Loucy (cell line): ENCODE data around the gene SDK1.

Experiments used
- H2AFZ ChIP-seq: fragments of 200-600 bp; sonication (generic); 2 replicates; pipeline ENCODE4 v1.6.0; 2016; ENCODE audit warnings: antibody characterized with exemption, mild to moderate bottlenecking, low read length, moderate library complexity
- H3F3A ChIP-seq: fragments of 200-600 bp; 2 replicates; pipeline ENCODE4 v1.6.0; 2016; ENCODE audit warnings: antibody characterized with exemption, low read depth, mild to moderate bottlenecking
- H3K27me3 ChIP-seq: fragments of 200-600 bp; sonication (generic); 2 replicates; pipeline ENCODE4 v1.6.1; 2014; ENCODE audit warnings: low read length, mild to moderate bottlenecking; ENCODE audit not compliant: insufficient read depth, poor library complexity, severe bottlenecking
- H3K36me3 ChIP-seq: fragments of 200-600 bp; sonication (generic); 2 replicates; pipeline ENCODE4 v1.6.1; 2016; ENCODE audit warnings: low read length; ENCODE audit not compliant: insufficient read depth
- H3K4me1 ChIP-seq: fragments of 200-600 bp; sonication (generic); 2 replicates; pipeline ENCODE4 v1.5.1; 2014; ENCODE audit warnings: low read length, mild to moderate bottlenecking; ENCODE audit not compliant: insufficient read depth, poor library complexity, severe bottlenecking
- H3K4me2 ChIP-seq: fragments of 200-600 bp; sonication (generic); 2 replicates; pipeline ENCODE4 v1.6.0; 2014; ENCODE audit warnings: antibody characterized with exemption, low read length, low read depth, mild to moderate bottlenecking; ENCODE audit not compliant: poor library complexity, severe bottlenecking
- H3K4me3 ChIP-seq: fragments of 200-600 bp; sonication (generic); 2 replicates; pipeline ENCODE4 v1.5.1; 2014; ENCODE audit warnings: low read length, mild to moderate bottlenecking, mixed read lengths; ENCODE audit not compliant: poor library complexity, severe bottlenecking
- H3K79me2 ChIP-seq: fragments of 200-600 bp; sonication (generic); 2 replicates; pipeline ENCODE4 v1.6.1; 2014; ENCODE audit warnings: low read length; ENCODE audit not compliant: insufficient read depth
- H3K9ac ChIP-seq: fragments of 200-600 bp; sonication (generic); 2 replicates; pipeline ENCODE4 v1.6.0; 2014; ENCODE audit warnings: mild to moderate bottlenecking, low read depth, low read length, moderate library complexity; ENCODE audit not compliant: poor library complexity, severe bottlenecking
- H3K9me2 ChIP-seq: fragments of 200-600 bp; sonication (generic); replicated peaks from 2 replicates; pipeline ENCODE4 v1.6.1; 2016; ENCODE audit warnings: low read depth, low read length, mixed read lengths
- H3K9me3 ChIP-seq: fragments of 200-600 bp; sonication (generic); 2 replicates; pipeline ENCODE4 v1.6.1; 2014; ENCODE audit warnings: mild to moderate bottlenecking, antibody characterized with exemption, low read length, low read depth; ENCODE audit not compliant: insufficient read depth
- H4K20me1 ChIP-seq: fragments of 200-600 bp; sonication (generic); 2 replicates; pipeline ENCODE4 v1.6.0; 2014; ENCODE audit warnings: antibody characterized with exemption, low read length, mild to moderate bottlenecking; ENCODE audit not compliant: insufficient read depth, poor library complexity, severe bottlenecking
- EZH2phosphoT487 ChIP-seq: fragments of 200-600 bp; IDR thresholded peaks from 2 replicates; pipeline ENCODE4 v1.6.1; 2018; ENCODE audit warnings: antibody characterized with exemption, mild to moderate bottlenecking, moderate library complexity, borderline replicate concordance
- TF ChIP-seq, protein P1 (sequence below): fragments of 200-600 bp; sonication (generic); conservative IDR thresholded peaks from 2 replicates; pipeline ENCODE4 v1.5.1; 2014; ENCODE audit warnings: mild to moderate bottlenecking, antibody characterized with exemption, low read length

Gene SDK1

DNA sequence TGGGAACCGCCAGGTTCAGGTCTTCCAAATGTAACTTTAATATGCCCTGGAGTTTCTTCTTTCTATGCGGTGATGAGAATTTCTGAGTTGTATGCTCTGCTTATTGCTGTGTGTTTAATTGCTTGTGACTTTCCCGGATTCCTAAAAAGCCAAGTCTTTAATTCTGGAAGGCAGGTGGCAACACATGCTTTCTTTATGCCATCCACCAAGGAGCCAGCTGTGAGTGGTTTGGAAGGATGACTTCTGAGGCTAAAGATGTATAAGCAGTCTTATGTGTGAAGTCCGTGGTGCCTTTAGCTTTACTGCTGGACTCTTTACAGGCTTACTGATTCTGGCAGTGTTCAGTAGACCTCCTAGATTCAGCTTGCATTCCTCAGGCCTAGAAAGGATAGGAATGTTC, 3.1 kb downstream of the SDK1 start:
- Histone ChIP-seq H3K4me1 (no peaks in the 10 kb centered on the region), H3K27me3 (no peaks in the 10 kb centered on the region), H3K4me2 (no peak overlapping the region)

DNA sequence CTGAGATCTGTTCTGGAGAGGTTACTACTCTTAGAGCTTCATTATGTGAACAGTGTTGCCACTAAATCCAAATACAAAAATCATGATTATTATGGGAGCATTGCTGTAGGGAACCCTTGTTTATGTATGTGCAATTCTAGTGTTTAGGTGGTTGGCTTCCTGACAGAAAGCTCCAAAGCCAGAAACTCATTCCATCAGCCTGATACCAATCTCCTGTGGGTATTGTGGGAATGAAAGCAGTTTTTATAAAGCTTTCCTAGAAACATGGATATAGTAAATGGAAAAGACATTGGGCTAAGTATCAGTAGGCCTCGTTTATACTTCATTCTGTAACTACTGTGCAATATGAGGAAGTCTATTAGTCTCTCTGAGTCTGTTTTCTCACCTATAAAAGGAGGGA, 6.4 kb downstream of the SDK1 start:
- H3K79me2 ChIP-seq, result no peaks in the 10 kb centered on the region
- no peaks in the 10 kb centered on the region for H3K9me2 ChIP-seq
- no peaks in the 10 kb centered on the region for H3K36me3 ChIP-seq
- no peak for TF ChIP-seq EZH2phosphoT487
- TF ChIP-seq, protein P1, sequence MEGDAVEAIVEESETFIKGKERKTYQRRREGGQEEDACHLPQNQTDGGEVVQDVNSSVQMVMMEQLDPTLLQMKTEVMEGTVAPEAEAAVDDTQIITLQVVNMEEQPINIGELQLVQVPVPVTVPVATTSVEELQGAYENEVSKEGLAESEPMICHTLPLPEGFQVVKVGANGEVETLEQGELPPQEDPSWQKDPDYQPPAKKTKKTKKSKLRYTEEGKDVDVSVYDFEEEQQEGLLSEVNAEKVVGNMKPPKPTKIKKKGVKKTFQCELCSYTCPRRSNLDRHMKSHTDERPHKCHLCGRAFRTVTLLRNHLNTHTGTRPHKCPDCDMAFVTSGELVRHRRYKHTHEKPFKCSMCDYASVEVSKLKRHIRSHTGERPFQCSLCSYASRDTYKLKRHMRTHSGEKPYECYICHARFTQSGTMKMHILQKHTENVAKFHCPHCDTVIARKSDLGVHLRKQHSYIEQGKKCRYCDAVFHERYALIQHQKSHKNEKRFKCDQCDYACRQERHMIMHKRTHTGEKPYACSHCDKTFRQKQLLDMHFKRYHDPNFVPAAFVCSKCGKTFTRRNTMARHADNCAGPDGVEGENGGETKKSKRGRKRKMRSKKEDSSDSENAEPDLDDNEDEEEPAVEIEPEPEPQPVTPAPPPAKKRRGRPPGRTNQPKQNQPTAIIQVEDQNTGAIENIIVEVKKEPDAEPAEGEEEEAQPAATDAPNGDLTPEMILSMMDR, result no peak
- no peaks in the 10 kb centered on the region for H3K9me3 ChIP-seq
- no peak overlapping the region for H3K4me3 ChIP-seq
- no peaks in the 10 kb centered on the region for H3K27me3 ChIP-seq
- H3K4me2 ChIP-seq, result no peak overlapping the region
- no peak overlapping the region for H2AFZ ChIP-seq
- no peaks in the 10 kb centered on the region for H3K4me1 ChIP-seq
- no peaks in the 10 kb centered on the region for H3F3A ChIP-seq
- H3K9ac ChIP-seq, result no peak overlapping the region
- H4K20me1 ChIP-seq, result no peaks in the 10 kb centered on the region

More for the DNA sequence above, 3.1 kb downstream of the SDK1 start:
- no peaks in the 10 kb centered on the region for H3K9me3 ChIP-seq
- H3F3A ChIP-seq, result no peaks in the 10 kb centered on the region
- no peaks in the 10 kb centered on the region for H3K79me2 ChIP-seq
- TF ChIP-seq, protein P1, result no peak
- no peak for TF ChIP-seq EZH2phosphoT487
- no peak overlapping the region for H2AFZ ChIP-seq
- H3K4me3 ChIP-seq, result no peak overlapping the region
- no peak overlapping the region for H3K9ac ChIP-seq
- H3K36me3 ChIP-seq, result no peaks in the 10 kb centered on the region
- no peaks in the 10 kb centered on the region for H4K20me1 ChIP-seq
- H3K9me2 ChIP-seq, result no peaks in the 10 kb centered on the region

DNA sequence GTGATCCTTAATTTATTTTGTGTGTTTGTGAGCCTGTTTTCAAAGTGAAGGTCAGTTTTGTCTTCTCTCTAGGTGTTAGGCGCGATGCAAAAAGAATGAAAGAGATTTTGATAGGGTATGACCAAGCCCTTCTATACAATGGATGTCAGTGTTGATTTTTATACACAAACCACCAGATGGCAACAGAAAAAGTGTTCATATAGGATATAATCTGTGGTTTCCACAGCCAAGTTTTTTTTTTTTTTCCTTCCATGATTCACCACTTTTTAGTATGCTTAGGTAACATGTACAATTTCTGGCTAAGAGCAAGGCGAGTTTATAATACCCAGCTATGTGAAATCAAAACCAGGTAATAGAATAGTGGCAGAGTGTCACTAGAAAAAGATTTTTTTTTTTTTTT, 8.1 kb downstream of the SDK1 start:
- Histone ChIP-seq H3K36me3 (no peaks in the 10 kb centered on the region), H3K9ac (no peak overlapping the region), H3K9me2 (no peaks in the 10 kb centered on the region), H3K4me2 (no peak overlapping the region), H4K20me1 (no peaks in the 10 kb centered on the region), H3K4me1 (no peaks in the 10 kb centered on the region), H3F3A (no peaks in the 10 kb centered on the region), H3K9me3 (no peaks in the 10 kb centered on the region), H3K79me2 (no peaks in the 10 kb centered on the region), H3K27me3 (no peaks in the 10 kb centered on the region), H3K4me3 (no peak overlapping the region), H2AFZ (no peak overlapping the region)
- TF ChIP-seq, protein P1, result 0 out of 2 replicates have a peak, but pooled peaks have one; percentile 11
- TF ChIP-seq EZH2phosphoT487, result no peak
